Measurements from ENCODE around the gene ATXN1. TPM values are rescaled to one million over a fixed set of nuclear protein-coding genes. Genes with fewer than 3 reads are reported as not detected.
A peak's percentile ranks its signal among the peaks of the same experiment; 100 is the strongest.

ATXN1 gene
- polyA plus RNA-seq, 1 of the 3 experiments (the other 2 are of a cell fraction) = 7.9 TPM

GRCh38 chr6:16625291-16626265 lies 135.7 kb downstream of the ATXN1 start:
- H3K4me1 ChIP-seq (ENCODE audit: control insufficient read depth in 1 of 2, insufficient read depth in 2 of 2, low read depth in 1 of 2, low read length in 1 of 2) = peaks cover 0 to 3% of the 10 kb centered on the region in 2 experiments; a peak in 1 of 4 replicates
- 75% methylated on average over 10 of the region's 10 CpGs for WGBS (ENCODE audit: low lambda C conversion rate)
- H3K4me2 ChIP-seq = no peak overlapping the region
- no peaks in the 10 kb centered on the region for H3K27me3 ChIP-seq (ENCODE audit: insufficient read depth)
- DNase-seq = no peak
- H3K4me3 ChIP-seq (ENCODE audit: low read depth in 2 of 2, low read length in 1 of 2) = no peak overlapping the region
- TF ChIP-seq TCF12 (IDR thresholded peaks at IDR 0.05) (peak; percentile 38; the same call in 1 of the 2 replicates), MEF2A (IDR thresholded peaks at IDR 0.05; ENCODE audit: borderline replicate concordance, low read depth) (peak; percentile 78), USF1 (IDR thresholded peaks at IDR 0.05; ENCODE audit: borderline replicate concordance, low read depth) (no peak), ZBTB33 (IDR thresholded peaks at IDR 0.05; ENCODE audit: borderline replicate concordance, low read depth) (no peak), NFIC (IDR thresholded peaks at IDR 0.05; ENCODE audit: borderline replicate concordance) (0 out of 2 replicates have a peak, but pooled peaks have one; percentile 29), POLR2AphosphoS5 (IDR thresholded peaks at IDR 0.05; ENCODE audit: low read depth, low read length) (no peak), EP300 (IDR thresholded peaks at IDR 0.05; ENCODE audit: borderline replicate concordance in 1 of 2, low read depth in 1 of 2, low read length in 1 of 2) (0 out of 4 replicates have a peak, but pooled peaks of 1 of the 2 experiments have one; percentile 7), TAF1 (IDR thresholded peaks at IDR 0.05; ENCODE audit: borderline replicate concordance, low read depth, low read length) (no peak), EZH2phosphoT487 (IDR thresholded peaks at IDR 0.05; ENCODE audit: borderline replicate concordance, low read depth) (no peak)
- H2AFZ ChIP-seq (ENCODE audit: low read depth) = no peak overlapping the region
- peaks cover 0 to 15% of the 10 kb centered on the region in 2 experiments for H3K36me3 ChIP-seq (replicated peaks in 1 of 2; ENCODE audit: control insufficient read depth in 1 of 2, insufficient read depth in 2 of 2, low read length in 1 of 2)
- no peak overlapping the region for H3K9ac ChIP-seq
- ChIA-PET CTCF (interaction anchor here (0.7 kb wide), 1 partner anchor 32 kb away, joined by 3 read pairs; no protein-coding TSS in a partner anchor), POLR2A (no interaction called here)
- peaks cover 11% of the 10 kb centered on the region for H3F3A ChIP-seq (replicated peaks; ENCODE audit: insufficient read depth)
- H3K9me3 ChIP-seq = no peaks in the 10 kb centered on the region
- peaks cover 42% of the 10 kb centered on the region for H3K79me2 ChIP-seq (ENCODE audit: insufficient read depth)
- H4K20me1 ChIP-seq (ENCODE audit: insufficient read depth) = no peaks in the 10 kb centered on the region
- peak overlapping the region in 1 of 2 experiments; percentile 47; a peak in 2 of 4 replicates for H3K27ac ChIP-seq (ENCODE audit: low read depth in 2 of 2, low read length in 1 of 2)
- H3K9me2 ChIP-seq = no peaks in the 10 kb centered on the region

GRCh38 chr6:16624636-16625290 lies 136.5 kb downstream of the ATXN1 start:
- H4K20me1 ChIP-seq (ENCODE audit: insufficient read depth) = no peaks in the 10 kb centered on the region
- no peaks in the 10 kb centered on the region for H3K9me2 ChIP-seq
- H3K9me3 ChIP-seq = no peaks in the 10 kb centered on the region
- peak overlapping the region in 1 of 2 experiments; percentile 47; a peak in 2 of 4 replicates for H3K27ac ChIP-seq (ENCODE audit: low read depth in 2 of 2, low read length in 1 of 2)
- ChIA-PET POLR2A (no interaction called here), CTCF (interaction anchor here (0.7 kb wide), 1 partner anchor 31 kb away, joined by 3 read pairs; no protein-coding TSS in a partner anchor)
- H3F3A ChIP-seq (replicated peaks; ENCODE audit: insufficient read depth) = peaks cover 11% of the 10 kb centered on the region
- H3K4me2 ChIP-seq = no peak overlapping the region
- H3K36me3 ChIP-seq (replicated peaks in 1 of 2; ENCODE audit: control insufficient read depth in 1 of 2, insufficient read depth in 2 of 2, low read length in 1 of 2) = peaks cover 0 to 15% of the 10 kb centered on the region in 2 experiments
- no peak overlapping the region for H3K4me3 ChIP-seq (ENCODE audit: low read depth in 2 of 2, low read length in 1 of 2)
- peaks cover 49% of the 10 kb centered on the region for H3K79me2 ChIP-seq (ENCODE audit: insufficient read depth)
- no peaks in the 10 kb centered on the region for H3K27me3 ChIP-seq (ENCODE audit: insufficient read depth)
- no peak overlapping the region for H2AFZ ChIP-seq (ENCODE audit: low read depth)
- peaks cover 0 to 3% of the 10 kb centered on the region in 2 experiments; a peak in 1 of 4 replicates for H3K4me1 ChIP-seq (ENCODE audit: control insufficient read depth in 1 of 2, insufficient read depth in 2 of 2, low read depth in 1 of 2, low read length in 1 of 2)
- DNase-seq = no peak
- H3K9ac ChIP-seq = no peak overlapping the region
- 83% methylated on average over 8 of the region's 8 CpGs for WGBS (ENCODE audit: low lambda C conversion rate)
- no peak for TF ChIP-seq USF2 (IDR thresholded peaks at IDR 0.05; ENCODE audit: borderline replicate concordance, low read depth, low read length)
- no peak for TF ChIP-seq REST (IDR thresholded peaks at IDR 0.05; ENCODE audit: low read depth, low read length)
- no peak for TF ChIP-seq EP300 (IDR thresholded peaks at IDR 0.05; ENCODE audit: borderline replicate concordance in 1 of 2, low read depth in 1 of 2, low read length in 1 of 2)
- no peak for TF ChIP-seq MAX (IDR thresholded peaks at IDR 0.05; ENCODE audit: low read depth)
- no peak for TF ChIP-seq RXRA (IDR thresholded peaks at IDR 0.05; ENCODE audit: borderline replicate concordance, low read depth)
- TF ChIP-seq FOXM1 (IDR thresholded peaks at IDR 0.05; ENCODE audit: low read depth) = no peak

All from SK-N-SH (cell line).